ENCODE measurements around the gene LRRC46. TPM values are rescaled to one million over a fixed set of nuclear protein-coding genes. Genes with fewer than 3 reads are reported as not detected.

Gene LRRC46
- total RNA-seq, 1 experiment from 2014 or later: 0.44 TPM

GRCh38 chr17:47862621-47863440, 31.4 kb downstream of the LRRC46 start:
- Histone ChIP-seq H3F3A (ENCODE audit: low read length, unreplicated experiment) (peaks cover 6% of the 10 kb centered on the region), H3K9ac (ENCODE audit: low read length) (no peak overlapping the region), H3K27ac (ENCODE audit: low read length) (peak overlapping the region; percentile 42), H3K79me2 (ENCODE audit: low read length) (no peaks in the 10 kb centered on the region), H3K4me3 (ENCODE audit: low read length) (no peak overlapping the region), H3K9me3 (ENCODE audit: low read length) (no peaks in the 10 kb centered on the region), H2AFZ (ENCODE audit: low read length) (peak overlapping the region; percentile 59), H3K27me3 (ENCODE audit: low read length) (no peaks in the 10 kb centered on the region), H3K36me3 (ENCODE audit: low read depth, low read length) (no peaks in the 10 kb centered on the region), H3K9me2 (replicated peaks; ENCODE audit: low read length) (no peaks in the 10 kb centered on the region), H3K4me1 (ENCODE audit: insufficient read depth, low read length) (peaks cover 28% of the 10 kb centered on the region), H3K4me2 (ENCODE audit: low read length) (peak overlapping the region; percentile 42), H4K20me1 (ENCODE audit: low read length) (no peaks in the 10 kb centered on the region)
- BruUV-seq (replicated peaks): no TSS peak
- intact Hi-C loops (cut with micrococcal nuclease): no loop called here
- DNase-seq (peak; percentile 93), ATAC-seq (peak; percentile 73)
- POLR2A ChIA-PET (ENCODE audit: unreplicated experiment): interaction anchor here (0.6 kb wide), 2 partner anchors 33 to 144 kb away, joined by 3 read pairs; partner anchors contain the start of gene SP2
- TF ChIP-seq EZH2phosphoT487 (IDR thresholded peaks at IDR 0.05; ENCODE audit: borderline replicate concordance, low read length) (no peak), EZH2 (IDR thresholded peaks at IDR 0.05; ENCODE audit: low read length, unreplicated experiment) (no peak), CTCF (conservative IDR thresholded peaks at IDR 0.05; ENCODE audit: low read depth, low read length) (no peak)
- CTCF ChIA-PET: interaction anchor here (0.5 to 0.8 kb wide), 2 partner anchors 12 to 108 kb away, joined by 4 to 7 read pairs; partner anchors contain the start of genes CDK5RAP3 and SP6

GRCh38 chr17:47864791-47865216, 33.3 kb downstream of the LRRC46 start:
- H3K27ac ChIP-seq (ENCODE audit: low read length): peak overlapping the region; percentile 77

More at GRCh38 chr17:47864791-47865216, 33.3 kb downstream of the LRRC46 start:
- Histone ChIP-seq H3K9ac (ENCODE audit: low read length) (0 out of 2 replicates have a peak overlapping the region, but pooled peaks have one; percentile 9), H3F3A (ENCODE audit: low read length, unreplicated experiment) (peaks cover 6% of the 10 kb centered on the region), H3K4me1 (ENCODE audit: insufficient read depth, low read length) (peaks cover 28% of the 10 kb centered on the region), H3K9me2 (replicated peaks; ENCODE audit: low read length) (no peaks in the 10 kb centered on the region), H3K9me3 (ENCODE audit: low read length) (no peaks in the 10 kb centered on the region), H3K27me3 (ENCODE audit: low read length) (no peaks in the 10 kb centered on the region), H3K4me3 (ENCODE audit: low read length) (peak overlapping the region; percentile 49), H3K36me3 (ENCODE audit: low read depth, low read length) (no peaks in the 10 kb centered on the region), H3K4me2 (ENCODE audit: low read length) (peak overlapping the region; percentile 79), H3K79me2 (ENCODE audit: low read length) (no peaks in the 10 kb centered on the region), H4K20me1 (ENCODE audit: low read length) (no peaks in the 10 kb centered on the region), H2AFZ (ENCODE audit: low read length) (peak overlapping the region; percentile 57)
- ATAC-seq (peak; percentile 69), DNase-seq (peak; percentile 89)
- ChIA-PET CTCF (interaction anchor here (0.6 to 1.0 kb wide), 3 partner anchors 25 to 568 kb away, joined by 3 to 9 read pairs (median 4); partner anchors contain the start of gene CDK5RAP3), POLR2A (ENCODE audit: unreplicated experiment) (interaction anchor here (1.0 kb wide), 1 partner anchor 106 kb away, joined by 3 read pairs; no protein-coding TSS in a partner anchor)
- no TSS peak for BruUV-seq (replicated peaks)
- TF ChIP-seq EZH2 (IDR thresholded peaks at IDR 0.05; ENCODE audit: low read length, unreplicated experiment): no peak
- TF ChIP-seq CTCF (conservative IDR thresholded peaks at IDR 0.05; ENCODE audit: low read depth, low read length): no peak
- TF ChIP-seq EZH2phosphoT487 (IDR thresholded peaks at IDR 0.05; ENCODE audit: borderline replicate concordance, low read length): no peak
- intact Hi-C loops (cut with micrococcal nuclease): loop anchor here (2.0 kb wide), 1 partner anchor 14 kb away; the partner anchor contains the start of gene SP6

Measured in PC-3 (cell line).